GM18909 (cell line): Measurements from ENCODE around the gene CEACAM3.
"Not testable (repeated sequence)": the region's sequence is repeated elsewhere in the genome, so short reads cannot be mapped to it uniquely, and the experiment has no call there.

Experiments used
- ATAC-seq: cut with Tn5 transposase; IDR thresholded peaks from one replicate; pipeline ENCODE4 v1.9.1; 2021; ENCODE audit warnings: mild to moderate bottlenecking; ENCODE audit not compliant: unreplicated experiment, poor library complexity

CEACAM3 gene

GRCh38 chr19:41796362-41796761, at the start of gene CEACAM3:
CEACAM3 (plus strand) TSS chr19:41796587; CDS start chr19:41796678, 91 bp downstream.
- no peak for ATAC-seq

- ATAC-seq, result no peak
Observed at GRCh38 chr19:41746593-41747227, 49.7 kb upstream of the CEACAM3 start.

- no peak for ATAC-seq
Observed at GRCh38 chr19:41748012-41748411, 48.4 kb upstream of the CEACAM3 start.

GRCh38 chr19:41750248-41751134, 45.9 kb upstream of the CEACAM3 start:
- not testable (repeated sequence) for ATAC-seq

GRCh38 chr19:41753159-41753558, 43.2 kb upstream of the CEACAM3 start:
- ATAC-seq, result no peak

GRCh38 chr19:41753936-41754529, 42.4 kb upstream of the CEACAM3 start:
- ATAC-seq, result no peak

GRCh38 chr19:41755328-41755913, 41.0 kb upstream of the CEACAM3 start, which contains the start of gene CEACAM6:
CEACAM6 (plus strand) TSS chr19:41755530; CDS start chr19:41755639, 109 bp downstream.
- ATAC-seq, result no peak

GRCh38 chr19:41758846-41759245, 37.5 kb upstream of the CEACAM3 start:
- ATAC-seq, result no peak

GRCh38 chr19:41767115-41767514, 29.3 kb upstream of the CEACAM3 start:
- ATAC-seq, result no peak

GRCh38 chr19:41768105-41768504, 28.3 kb upstream of the CEACAM3 start:
- ATAC-seq, result not testable (repeated sequence)

- no peak for ATAC-seq
Observed at GRCh38 chr19:41769608-41770007, 26.8 kb upstream of the CEACAM3 start.

- no peak for ATAC-seq
Observed at GRCh38 chr19:41771410-41771809, 25.0 kb upstream of the CEACAM3 start.

- ATAC-seq, result no peak
Observed at GRCh38 chr19:41774515-41774980, 21.8 kb upstream of the CEACAM3 start.

GRCh38 chr19:41776700-41777099, 19.7 kb upstream of the CEACAM3 start:
- ATAC-seq, result no peak

GRCh38 chr19:41783612-41784011, 12.8 kb upstream of the CEACAM3 start:
- ATAC-seq, result no peak

- ATAC-seq, result no peak
Observed at GRCh38 chr19:41784312-41784711, 12.1 kb upstream of the CEACAM3 start.

GRCh38 chr19:41784743-41785142, 11.6 kb upstream of the CEACAM3 start:
- no peak for ATAC-seq

- peak; percentile 46 for ATAC-seq
Observed at GRCh38 chr19:41785653-41786052, 10.7 kb upstream of the CEACAM3 start.

GRCh38 chr19:41787055-41787454, 9.3 kb upstream of the CEACAM3 start:
- ATAC-seq, result no peak

GRCh38 chr19:41788518-41788917, 7.9 kb upstream of the CEACAM3 start:
- not testable (repeated sequence) for ATAC-seq

- not testable (repeated sequence) for ATAC-seq
Observed at GRCh38 chr19:41789053-41789452, 7.3 kb upstream of the CEACAM3 start.
